Fibroblast of the aortic adventitia (primary cell): ENCODE data around the gene MALRD1. TPM values are rescaled to one million over a fixed set of nuclear protein-coding genes. Genes with fewer than 3 reads are reported as not detected.
A peak's percentile ranks its signal among the peaks of the same experiment; 100 is the strongest.

Experiments used
- DNase-seq: peaks from one replicate; pipeline ENCODE4 v3.0.0-alpha.2; 2010; ENCODE audit warnings: low read depth
- H3K4me3 ChIP-seq: 2 replicates; pipeline ENCODE4 v1.5.1; 2011; ENCODE audit warnings: low read depth, mild to moderate bottlenecking, control low read depth, low read length, moderate library complexity
- CTCF ChIP-seq: IDR thresholded peaks from 2 replicates; pipeline ENCODE4 v1.5.1; 2011; ENCODE audit warnings: mild to moderate bottlenecking, low read length, control low read depth, inconsistent platforms; ENCODE audit not compliant: insufficient read depth
- small RNA-seq: library from RNA; depleted of rRNA; stranded (forward); fragments of <200 nt; gene quantifications from one replicate; pipeline ENCODE3, GENCODE V24; 2012
- total RNA-seq: library from RNA; depleted of rRNA; stranded (reverse); fragments of >200 nt; gene quantifications from 2 replicates; pipeline ENCODE4 v1.2.3, GENCODE V29; 2012; ENCODE audit warnings: low replicate concordance

Gene MALRD1
- total RNA-seq, 1 donor = 0.36 TPM

- no peak overlapping the region for H3K4me3 ChIP-seq
- TF ChIP-seq CTCF = no peak
- DNase-seq = no peak
Observed at GRCh38 chr10:19778996-19779395, 730.4 kb downstream of the MALRD1 start.

- TF ChIP-seq CTCF = no peak
- no peak for DNase-seq
- no peak overlapping the region for H3K4me3 ChIP-seq
Observed at GRCh38 chr10:19782430-19783089, 734.0 kb downstream of the MALRD1 start.

- no peak overlapping the region for H3K4me3 ChIP-seq
- DNase-seq = no peak
- no peak for TF ChIP-seq CTCF
Observed at GRCh38 chr10:19783721-19784120, 735.1 kb downstream of the MALRD1 start.

Small RNA genes lying within 50 kb of the gene (small RNA-seq; reads per million reads assigned to genes)
- gene AL354695.1 = not detected
- not detected for gene HMGN1P20
- gene RF00012 = not detected
- gene RNA5SP303 = 1.7 reads per million, percentile 61 among the genes with 10 or more reads in this experiment
